K562 (cell line): ENCODE data around the gene ZNF565. TPM values are rescaled to one million over a fixed set of nuclear protein-coding genes. Genes with fewer than 3 reads are reported as not detected.
A peak's percentile ranks its signal among the peaks of the same experiment; 100 is the strongest.

ENCODE experiments used
- HMBOX1 ChIP-seq: sonication (generic); IDR thresholded peaks from 2 replicates; pipeline ENCODE4 v1.6.1; 2016
- JUN ChIP-seq, 2 experiments: sonication (generic) in 1 of 2; formaldehyde crosslinking in 1 of 2; IDR thresholded peaks; 2 replicates each; pipeline versions ENCODE4 v1.6.1 to v1.8.0; 2012 to 2022; ENCODE audit warnings: borderline replicate concordance in 2 of 2, mild to moderate bottlenecking in 2 of 2, improper control_type of control experiment in 1 of 2, low read depth in 1 of 2, low read length in 1 of 2, missing genetic modification reagents in 1 of 2
- REST ChIP-seq, 2 experiments: fragments of 450-650 bp; formaldehyde crosslinking in 1 of 2; IDR thresholded peaks; 2 replicates each; pipeline versions ENCODE4 v1.4.0 to v1.6.1; 2014 to 2020; ENCODE audit warnings: mild to moderate bottlenecking in 2 of 2, borderline replicate concordance in 1 of 2, low read depth in 1 of 2
- RNF219 ChIP-seq: fragments of 250-450 bp; sonication (Bioruptor Pico); IDR thresholded peaks from 2 replicates; pipeline ENCODE4 v1.5.0; 2022; ENCODE audit warnings: mild to moderate bottlenecking
- STAT5B ChIP-seq: fragments of 250-450 bp; sonication (Bioruptor Pico); IDR thresholded peaks from 2 replicates; pipeline ENCODE4 v1.8.0; 2021; ENCODE audit warnings: mild to moderate bottlenecking, inconsistent platforms
- ZBTB9 ChIP-seq: fragments of 450-650 bp; formaldehyde crosslinking; IDR thresholded peaks from 2 replicates; pipeline ENCODE4 v1.4.0; 2020; ENCODE audit warnings: mild to moderate bottlenecking, moderate library complexity
- polyA plus RNA-seq, 8 experiments: library from polyadenylated mRNA; depleted of rRNA in 4 of 8; stranded (reverse) in 5 of 8; unstranded in 3 of 8; fragments of >200 nt; fragmentation: Nextera tagmentation in 2 of 8; fragmentation: Illumina TruSeq in 1 of 8; extraction: Ambion mirVana in 2 of 8; extraction: Trizol in 1 of 8; gene quantifications; 2 replicates each; pipeline versions ENCODE4 v1.2.1 to v1.2.3, GENCODE V29; 2011 to 2014; ENCODE audit warnings: inconsistent platforms in 1 of 8, missing spikeins in 1 of 8
- total RNA-seq, 7 experiments: library from RNA; depleted of rRNA in 6 of 7; stranded (reverse); fragments of >200 nt in 6 of 7; fragmentation: Illumina TruSeq in 2 of 7; extraction: Trizol in 2 of 7; gene quantifications; 2 replicates each; pipeline versions ENCODE4 v1.2.1 to v1.2.3, GENCODE V29; 2011 to 2021; ENCODE audit warnings: low replicate concordance in 1 of 7

Gene ZNF565
- total and polyA plus RNA-seq, 9 of the 15 experiments (the other 6 are each of a cell fraction or from before 2014, with no cell fraction given) = 1.3 to 3.2 (median 2.6) TPM

GRCh38 chr19:36214386-36215275 lies at the start of gene ZNF565, which contains the start of gene ZNF146 (continued):
- TF ChIP-seq REST (IDR thresholded peaks at IDR 0.05; ENCODE audit: borderline replicate concordance) (peak; percentile 96), REST (CRISPR knock-in tag; IDR thresholded peaks at IDR 0.05; ENCODE audit: low read depth) (no peak), STAT5B (CRISPR knock-in tag) (no peak), ZBTB9 (CRISPR knock-in tag) (no peak), JUN (IDR thresholded peaks at IDR 0.05; ENCODE audit: borderline replicate concordance, low read depth, low read length) (peak; percentile 39), JUN (CRISPR knock-in tag; IDR thresholded peaks at IDR 0.05; ENCODE audit: borderline replicate concordance) (no peak), RNF219 (no peak), HMBOX1 (peak; percentile 74; the same call in 1 of the 2 replicates)
